ENCODE data around the gene NRG2.

NRG2 gene

DNA sequence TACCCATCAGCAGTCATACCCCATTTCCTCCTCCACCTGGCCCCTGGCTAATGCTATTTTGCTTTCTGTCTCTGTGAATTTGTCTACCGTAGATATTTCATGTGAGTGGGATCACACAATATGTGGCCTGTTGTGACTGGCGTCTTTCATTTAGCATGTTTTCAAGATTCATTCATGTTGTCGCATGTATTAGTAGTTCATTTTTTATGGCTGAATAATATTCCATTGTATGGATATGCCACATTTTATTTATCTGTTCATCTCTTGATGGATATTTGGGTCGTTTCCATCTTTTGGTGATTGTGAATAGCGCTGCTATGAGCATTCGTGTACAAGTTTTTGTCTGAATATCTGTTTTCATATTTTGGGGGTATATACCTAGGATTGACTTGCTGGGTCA, 213.6 kb downstream of the NRG2 start:
- DNase-seq, result no peak

DNA sequence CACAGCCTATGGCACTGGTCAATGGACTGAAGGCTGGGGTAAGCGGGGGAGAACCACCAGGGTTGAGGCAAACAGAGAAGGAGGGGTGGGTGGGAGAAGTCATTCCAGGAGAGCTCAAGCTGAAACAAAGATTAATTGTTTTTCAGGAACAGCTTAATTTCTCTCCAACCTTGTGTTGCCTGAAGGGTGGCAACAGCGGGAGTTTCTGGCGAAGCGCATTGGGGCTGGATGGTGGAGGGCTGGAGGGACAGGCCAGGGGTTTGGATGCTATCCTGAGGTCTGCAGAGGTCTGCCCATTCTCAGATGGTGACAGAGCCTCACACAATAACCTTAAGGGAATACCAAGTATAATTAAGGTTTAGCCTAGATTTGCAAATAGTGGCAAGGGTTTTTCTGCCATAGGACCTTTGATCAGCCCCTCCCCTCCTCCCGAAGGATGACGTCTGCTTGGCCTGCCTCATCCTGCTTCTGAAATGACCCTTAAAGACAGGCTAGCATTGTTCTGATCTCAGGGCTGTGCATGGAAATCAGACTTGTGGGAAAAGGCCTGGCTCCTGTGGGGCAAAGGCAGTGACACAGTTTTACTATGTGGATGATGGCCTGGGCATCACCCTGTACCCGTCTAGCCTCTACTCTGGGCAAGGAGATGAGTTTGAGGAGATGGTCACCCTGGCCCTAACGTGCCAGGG, 214.7 kb downstream of the NRG2 start:
- DNase-seq, result no peak

DNA sequence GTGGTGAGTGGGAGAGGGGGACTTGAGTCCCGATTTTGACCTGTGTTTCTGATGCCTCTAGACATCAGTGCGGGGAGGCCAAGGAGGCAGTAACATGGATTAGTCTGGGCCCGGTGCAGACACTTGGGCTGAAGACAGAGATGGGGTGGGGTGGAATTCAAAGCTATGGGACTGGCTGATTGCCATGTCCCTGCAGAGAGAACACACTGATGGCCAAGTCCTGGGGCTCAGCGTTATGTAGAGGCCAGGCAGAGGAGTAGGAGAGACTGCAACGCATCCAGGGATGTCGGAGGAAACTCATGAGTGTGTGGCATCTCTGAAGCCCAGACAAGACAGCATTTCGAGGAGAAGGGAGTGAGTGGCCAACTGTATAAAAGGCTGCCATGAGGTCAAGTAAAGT, 217.4 kb downstream of the NRG2 start:
- no peak for DNase-seq

DNA sequence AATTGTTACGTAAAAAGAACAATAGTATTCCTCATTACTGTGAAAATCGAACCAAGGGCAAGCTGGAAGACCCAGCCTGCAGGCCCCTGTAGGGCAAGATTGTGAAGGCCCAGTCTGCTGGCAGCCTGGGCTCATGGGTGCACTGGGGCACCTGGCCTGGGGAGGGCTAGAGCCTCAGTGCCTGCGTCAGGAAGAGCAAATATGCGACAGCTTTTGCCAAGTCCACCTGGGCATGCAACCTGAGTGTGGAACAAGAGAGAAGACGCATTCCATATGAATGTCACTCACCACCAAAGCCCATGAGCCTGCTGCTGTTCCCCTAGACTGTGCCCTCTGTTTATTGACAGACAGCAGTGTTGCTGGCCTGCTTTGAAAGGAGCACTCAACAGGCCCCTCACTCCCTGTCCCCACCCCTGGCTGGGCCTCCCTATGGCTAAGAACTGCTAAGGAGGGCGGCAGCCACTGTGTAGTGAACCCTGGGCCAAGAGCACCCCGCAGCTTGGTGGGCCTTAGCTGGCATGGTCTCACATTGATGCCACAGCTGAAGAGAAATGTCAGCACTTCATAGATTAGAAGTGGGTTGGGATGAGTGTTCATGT, 219.2 kb downstream of the NRG2 start:
- DNase-seq, result no peak

DNA sequence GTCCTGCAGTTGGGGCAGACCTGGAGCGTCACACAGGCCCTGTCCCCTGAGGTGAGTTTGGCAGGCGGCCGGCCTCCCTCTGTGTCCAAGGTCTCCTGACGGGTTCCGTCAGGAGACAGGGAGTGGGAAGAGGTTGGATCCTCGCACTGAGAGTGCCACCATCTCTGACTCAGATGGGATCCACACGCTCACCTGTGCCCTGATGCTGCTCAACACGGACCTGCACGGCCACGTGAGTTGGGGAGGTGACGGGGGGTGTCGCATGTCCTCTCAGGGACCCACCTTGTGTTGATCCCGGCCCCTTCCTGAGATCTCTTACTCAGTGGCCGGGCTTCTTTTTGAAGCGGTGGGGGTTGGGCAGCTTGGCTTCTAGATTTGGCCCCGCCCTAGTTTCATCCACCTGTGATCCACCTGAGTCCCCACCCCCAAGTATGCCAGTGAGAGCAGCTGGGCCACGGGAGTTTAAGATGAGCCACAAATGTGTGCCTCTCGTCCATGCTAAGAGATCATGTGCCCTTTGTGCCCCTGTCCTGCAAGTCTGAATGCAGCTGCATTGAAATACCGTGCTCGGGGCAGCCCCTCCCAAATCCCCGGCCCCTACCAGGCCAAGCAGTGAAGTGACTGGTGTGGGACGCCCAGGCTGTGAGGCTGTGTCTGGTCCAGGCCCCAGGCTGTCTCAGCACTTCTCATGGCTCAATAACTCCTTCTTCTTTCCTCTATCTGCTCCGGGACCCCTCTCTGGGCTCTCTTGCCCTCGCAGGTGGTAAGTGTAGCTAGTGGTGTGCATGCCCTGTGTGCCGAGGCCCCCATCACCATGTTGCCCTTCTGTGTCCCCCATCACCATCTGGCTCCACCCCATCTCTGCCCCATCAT, 220.3 kb downstream of the NRG2 start:
- DNase-seq, result no peak

DNA sequence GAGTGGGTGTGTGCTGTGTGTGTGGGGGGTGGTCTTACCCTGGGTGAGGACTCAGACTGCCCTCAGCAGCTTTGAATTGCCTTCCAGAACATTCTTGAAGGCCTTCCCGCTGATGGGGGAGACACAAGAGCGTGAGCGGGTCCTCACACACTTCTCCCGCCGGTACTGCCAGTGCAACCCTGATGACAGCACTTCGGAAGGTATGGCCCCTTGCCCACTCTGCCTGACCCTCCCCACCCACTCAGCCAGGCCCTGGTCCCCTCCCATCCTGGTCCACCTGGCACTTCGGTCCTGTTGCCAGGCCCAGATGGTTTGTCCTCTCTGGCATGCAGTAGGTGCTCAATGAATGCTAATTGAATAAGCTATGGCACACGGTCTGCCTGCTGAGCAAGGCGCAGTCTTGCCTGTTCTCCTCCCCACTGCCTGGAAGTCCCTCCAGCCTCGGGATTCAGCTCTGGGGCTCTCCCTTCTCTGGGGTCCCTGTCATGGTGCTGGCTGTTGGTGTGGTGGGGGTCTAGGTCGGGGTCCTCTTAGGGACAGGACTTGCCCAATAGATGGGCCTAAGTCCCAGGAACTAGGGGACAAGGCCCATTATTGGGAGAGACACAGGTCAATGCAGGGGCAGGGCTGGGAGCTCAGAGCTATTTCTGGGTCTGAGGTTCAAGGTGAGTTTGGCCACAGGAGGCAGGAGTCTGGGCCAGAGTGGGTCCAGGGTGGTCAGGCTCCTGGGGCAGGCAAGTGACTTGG, 221.1 kb downstream of the NRG2 start:
- DNase-seq, result no peak

DNA sequence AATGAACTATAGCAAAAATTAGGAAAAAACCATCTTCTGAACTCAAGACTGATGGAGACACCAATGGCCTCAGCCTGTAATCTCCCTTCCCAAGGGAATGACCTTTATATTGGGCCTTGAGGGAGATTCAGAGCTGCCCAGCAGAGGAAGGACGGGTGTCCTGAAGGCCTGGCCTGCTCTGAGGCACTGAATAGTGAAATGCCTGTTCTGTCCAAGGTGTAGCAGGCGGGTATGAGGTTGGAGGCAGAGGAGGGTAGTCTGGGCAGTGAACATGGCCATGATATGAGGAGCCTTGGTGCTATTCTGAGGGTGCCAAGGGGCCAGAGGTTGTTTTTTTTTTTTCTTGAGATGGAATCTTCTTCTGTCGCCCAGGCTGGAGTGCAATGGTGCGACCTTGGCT, 222.5 kb downstream of the NRG2 start:
- no peak for DNase-seq

DNA sequence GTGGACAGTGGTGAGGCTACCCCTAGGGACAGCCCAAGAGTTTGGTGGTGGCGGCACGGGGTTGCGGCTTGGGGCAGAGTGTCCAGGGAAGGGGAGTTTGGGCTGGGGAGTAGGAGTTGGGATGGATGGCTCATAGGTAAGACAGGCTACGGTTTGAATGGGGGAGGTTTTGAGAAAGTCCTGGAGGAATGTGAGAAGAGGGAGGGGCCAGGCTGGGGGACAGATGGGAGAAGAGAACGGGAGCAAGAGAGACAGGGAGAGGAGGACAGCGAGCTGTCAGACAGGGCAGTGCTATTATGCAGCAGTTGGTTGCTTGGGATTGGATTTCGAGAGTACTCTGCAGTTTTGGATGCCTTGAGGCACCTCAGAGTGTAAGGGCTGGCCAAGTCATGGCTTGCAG, 223.0 kb downstream of the NRG2 start:
- DNase-seq, result no peak

DNA sequence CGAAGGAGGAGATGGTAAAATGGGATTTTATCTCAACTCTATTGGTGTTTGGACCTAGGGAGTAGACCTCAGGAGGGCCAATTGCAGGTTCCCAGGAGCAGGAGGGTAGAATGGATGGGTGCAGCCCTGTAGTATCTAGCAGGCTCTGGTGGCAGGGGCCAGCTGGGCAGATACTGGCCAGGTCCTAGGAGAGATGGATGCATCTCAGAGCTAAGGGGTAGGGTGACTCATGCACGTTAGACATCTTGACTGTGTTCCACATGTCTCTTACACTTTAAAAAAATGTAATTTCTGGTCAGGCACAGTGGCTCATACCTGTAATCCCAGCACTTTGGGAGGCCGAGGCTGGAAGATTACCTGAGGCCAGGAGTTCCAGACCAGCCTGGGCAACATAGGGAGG, 225.1 kb downstream of the NRG2 start:
- no peak for DNase-seq

DNA sequence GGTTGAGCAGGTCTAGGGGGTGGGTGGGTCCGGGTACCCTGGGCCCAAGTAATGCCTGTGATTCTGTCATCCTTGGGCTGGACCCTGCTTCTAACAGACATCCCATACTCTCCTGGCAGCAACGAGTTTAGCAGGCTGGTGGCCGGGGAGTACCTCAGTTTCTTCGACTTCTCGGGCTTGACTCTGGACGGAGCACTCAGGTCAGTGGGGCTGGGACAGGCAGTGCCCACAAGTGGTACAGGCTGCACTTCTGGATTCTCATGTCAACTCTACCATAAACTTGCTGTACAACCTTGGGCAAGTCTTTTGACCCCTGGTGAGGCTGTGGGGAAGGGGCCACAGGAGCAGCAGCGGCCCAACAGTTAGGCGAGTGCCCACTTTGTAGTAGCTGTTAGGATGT, 225.7 kb downstream of the NRG2 start:
- no peak for DNase-seq

DNA sequence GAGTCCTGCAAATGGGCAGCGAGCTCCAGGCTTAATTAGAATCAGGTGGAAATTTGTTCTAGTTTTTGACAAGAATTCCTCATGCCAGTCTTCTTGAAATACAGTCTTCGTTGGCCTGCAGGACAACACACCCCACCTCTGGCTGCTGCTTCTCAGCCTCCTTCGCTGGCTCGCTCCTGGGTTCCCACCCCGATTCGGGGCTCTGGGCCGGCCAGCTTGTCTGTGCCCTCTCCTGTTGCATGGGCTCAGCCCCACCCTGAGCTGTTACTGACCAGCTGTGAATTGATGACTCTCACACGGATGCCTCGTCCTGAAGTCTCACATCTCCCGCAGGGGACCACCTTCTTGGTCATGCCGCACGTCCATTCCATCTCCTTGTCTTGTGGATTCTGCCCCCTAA, 226.5 kb downstream of the NRG2 start:
- no peak for DNase-seq

DNA sequence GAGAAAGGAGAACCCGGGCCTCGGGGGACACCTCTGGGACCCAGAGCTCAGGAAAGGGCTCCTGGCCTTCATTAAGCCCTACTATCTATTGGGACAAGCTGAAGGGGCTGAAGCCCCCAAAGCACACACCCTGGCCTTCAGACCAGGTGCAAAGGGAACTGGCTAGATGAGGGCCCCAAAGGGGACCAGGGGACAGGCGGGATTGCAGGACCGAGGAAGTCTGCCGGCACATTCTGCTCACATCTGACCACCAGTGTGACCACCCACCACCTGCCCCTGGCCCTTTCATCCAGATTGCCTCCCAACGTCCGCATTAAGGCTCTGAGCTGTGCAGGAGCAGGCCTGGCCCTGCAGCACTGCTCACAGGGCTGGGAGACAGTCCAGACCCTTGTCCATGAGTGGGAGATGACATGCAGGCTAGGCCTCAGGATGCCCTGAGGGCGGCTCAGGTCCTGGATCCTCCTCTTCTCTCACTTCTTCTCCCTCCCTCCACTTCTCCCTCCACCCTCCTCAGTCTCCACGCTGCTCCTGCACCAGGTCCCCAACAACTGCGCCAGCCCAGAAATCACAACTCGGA, 228.3 kb downstream of the NRG2 start:
- DNase-seq, result no peak

DNA sequence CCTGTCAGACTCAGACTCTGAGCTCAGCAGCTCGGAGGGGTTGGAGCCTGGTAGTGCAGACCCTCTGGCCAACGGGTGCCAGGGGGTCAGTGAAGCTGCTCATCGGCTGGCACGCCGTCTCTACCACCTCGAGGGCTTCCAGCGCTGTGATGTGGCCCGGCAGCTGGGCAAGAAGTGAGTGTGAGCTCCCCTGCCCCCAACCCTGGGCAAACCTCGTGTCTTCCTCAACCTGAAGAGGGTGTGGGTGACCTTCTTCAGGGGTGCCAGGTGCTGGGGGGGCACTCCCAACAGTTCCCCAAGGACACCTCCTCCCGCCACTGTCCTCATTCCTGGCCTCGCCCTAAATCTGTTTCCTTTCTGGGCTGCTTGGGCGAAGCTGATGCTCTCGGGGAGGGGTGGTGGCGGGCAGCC, 228.9 kb downstream of the NRG2 start:
- no peak for DNase-seq

DNA sequence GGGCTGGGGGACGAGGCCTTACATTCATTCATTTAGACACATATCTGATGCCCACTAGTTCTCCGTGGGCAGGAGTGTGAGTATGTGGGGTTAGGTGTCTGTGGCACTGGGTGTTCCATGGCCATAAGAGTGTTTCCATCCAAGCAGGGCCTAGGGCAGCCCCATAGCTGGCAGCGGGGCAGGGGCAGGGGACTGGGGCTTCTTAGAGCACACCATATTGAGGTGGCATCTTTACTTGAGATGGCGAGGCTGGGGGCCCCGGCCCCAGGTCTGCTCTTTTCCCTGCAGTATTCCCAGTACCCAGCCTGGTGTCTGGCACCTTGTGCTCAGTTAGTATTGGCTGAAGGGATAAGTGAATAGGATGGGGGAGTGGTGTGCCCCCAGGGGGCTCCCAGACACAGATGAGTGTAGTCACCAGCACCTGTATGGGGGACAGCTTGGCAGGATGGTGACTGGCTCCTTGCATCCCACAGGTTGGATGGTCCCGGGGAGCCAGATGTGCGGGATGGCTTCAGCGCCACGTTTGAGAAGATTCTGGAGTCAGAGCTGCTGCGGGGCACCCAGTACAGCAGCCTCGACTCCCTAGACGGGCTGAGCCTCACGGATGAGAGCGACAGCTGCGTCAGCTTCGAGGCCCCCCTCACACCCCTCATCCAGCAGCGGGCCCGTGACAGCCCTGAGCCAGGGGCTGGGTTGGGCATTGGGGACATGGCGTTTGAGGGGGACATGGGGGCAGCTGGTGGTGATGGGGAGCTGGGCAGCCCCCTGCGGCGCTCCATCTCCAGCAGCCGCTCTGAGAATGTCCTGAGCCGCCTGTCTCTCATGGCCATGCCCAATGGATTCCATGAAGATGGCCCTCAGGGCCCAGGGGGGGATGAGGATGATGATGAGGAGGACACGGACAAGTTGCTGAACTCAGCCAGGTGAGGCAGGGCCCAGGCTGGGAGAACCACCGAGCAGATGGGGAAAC, 230.0 kb downstream of the NRG2 start:
- no peak for DNase-seq

DNA sequence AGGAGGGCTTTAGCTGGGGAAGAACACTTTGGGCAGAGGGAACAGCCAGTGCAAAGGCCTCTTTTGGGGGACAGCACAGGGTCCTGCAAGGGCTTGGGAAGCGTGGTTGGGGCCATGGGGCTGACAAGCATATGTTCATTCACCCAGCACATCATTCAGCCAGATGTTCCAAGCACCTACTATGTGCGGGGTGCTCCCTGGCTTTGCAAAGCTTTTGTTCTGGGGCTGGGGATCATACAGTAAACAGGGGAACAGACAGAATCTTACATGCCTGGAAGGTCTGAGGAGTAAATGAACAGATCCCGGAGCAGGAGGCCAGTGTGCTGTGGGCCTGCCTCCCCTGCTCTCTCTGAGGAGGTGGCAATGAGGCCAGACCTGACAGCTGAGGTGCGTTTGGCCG, 230.8 kb downstream of the NRG2 start:
- DNase-seq, result no peak

DNA sequence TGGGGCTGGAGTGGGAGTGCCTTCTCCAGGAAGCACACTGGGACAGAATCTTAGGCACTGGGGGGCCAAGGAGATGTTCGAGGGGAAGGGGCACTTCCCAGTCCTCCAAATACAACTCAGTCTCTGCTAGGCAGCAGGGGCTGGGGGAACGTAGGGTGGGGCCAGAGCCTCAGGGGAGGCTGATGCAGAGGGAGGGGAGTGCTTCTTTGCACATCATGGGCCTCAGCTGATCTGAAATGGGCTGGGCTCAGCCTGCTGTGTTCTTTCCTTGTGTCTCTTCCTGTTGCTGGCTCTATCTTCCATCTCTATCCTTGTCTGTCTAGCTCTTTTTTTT, 231.9 kb downstream of the NRG2 start:
- DNase-seq, result no peak

DNA sequence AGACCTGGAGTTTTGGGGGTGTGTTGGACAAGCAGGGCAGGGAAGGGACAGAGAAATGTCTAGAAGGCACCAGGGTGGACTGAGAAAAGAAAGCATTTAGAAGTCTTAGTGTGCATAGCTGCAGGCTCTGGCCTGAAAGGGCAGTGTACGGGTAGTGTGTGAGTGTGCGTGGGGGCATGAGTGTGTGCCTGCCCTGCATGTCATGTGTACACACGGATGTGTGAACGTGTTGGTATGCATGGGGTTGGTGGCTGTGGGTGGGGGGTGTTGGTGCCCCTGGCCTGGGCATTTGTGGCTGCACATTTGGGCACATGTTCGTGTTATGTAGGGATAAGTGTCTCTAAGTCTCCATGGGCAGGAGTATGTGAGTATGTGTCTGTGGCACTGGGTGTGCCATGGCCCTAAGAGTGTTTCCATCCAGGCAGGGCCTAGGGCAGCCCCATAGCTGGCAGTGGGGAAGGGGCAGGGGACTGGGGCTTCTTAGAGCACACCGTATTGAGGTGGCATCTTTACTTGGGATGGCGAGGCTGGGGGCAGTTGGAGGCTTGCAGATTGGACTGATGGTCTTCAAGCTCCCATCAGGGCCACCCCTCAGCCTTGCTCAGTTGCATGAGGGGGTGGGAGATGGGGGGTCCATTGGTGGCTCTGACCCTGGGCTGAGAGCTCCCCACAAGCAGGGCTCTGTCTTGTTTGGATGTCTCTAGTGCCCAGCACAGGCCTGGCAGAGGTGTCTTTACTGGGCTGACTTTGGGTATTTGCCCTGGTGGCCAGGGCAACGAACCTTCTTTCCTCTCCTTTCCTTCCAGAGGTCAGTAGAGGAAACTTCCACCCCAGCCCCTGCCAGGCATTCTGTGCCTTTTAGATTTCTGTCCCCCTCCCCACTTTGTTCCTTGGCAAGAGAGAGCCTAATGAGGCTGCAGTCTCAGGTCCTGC, 232.5 kb downstream of the NRG2 start:
- no peak for DNase-seq

DNA sequence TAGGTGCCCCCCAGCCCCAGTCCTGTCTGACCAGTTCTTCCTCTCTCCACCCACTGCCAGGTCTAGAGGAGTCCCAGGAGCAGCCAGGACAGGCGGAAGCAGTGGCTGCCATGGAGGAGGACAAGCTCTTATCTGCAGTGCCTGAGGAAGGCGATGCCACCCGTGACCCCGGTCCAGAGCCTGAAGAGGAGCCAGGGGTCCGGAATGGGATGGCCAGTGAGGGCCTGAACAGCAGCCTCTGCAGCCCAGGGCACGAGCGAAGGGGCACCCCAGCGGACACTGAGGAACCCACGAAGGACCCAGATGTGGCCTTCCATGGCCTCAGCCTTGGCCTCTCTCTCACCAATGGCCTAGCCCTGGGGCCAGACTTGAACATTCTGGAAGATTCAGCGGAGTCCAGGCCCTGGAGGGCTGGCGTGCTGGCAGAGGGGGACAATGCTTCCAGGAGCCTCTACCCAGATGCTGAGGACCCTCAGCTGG, 233.7 kb downstream of the NRG2 start:
- no peak for DNase-seq

DNA sequence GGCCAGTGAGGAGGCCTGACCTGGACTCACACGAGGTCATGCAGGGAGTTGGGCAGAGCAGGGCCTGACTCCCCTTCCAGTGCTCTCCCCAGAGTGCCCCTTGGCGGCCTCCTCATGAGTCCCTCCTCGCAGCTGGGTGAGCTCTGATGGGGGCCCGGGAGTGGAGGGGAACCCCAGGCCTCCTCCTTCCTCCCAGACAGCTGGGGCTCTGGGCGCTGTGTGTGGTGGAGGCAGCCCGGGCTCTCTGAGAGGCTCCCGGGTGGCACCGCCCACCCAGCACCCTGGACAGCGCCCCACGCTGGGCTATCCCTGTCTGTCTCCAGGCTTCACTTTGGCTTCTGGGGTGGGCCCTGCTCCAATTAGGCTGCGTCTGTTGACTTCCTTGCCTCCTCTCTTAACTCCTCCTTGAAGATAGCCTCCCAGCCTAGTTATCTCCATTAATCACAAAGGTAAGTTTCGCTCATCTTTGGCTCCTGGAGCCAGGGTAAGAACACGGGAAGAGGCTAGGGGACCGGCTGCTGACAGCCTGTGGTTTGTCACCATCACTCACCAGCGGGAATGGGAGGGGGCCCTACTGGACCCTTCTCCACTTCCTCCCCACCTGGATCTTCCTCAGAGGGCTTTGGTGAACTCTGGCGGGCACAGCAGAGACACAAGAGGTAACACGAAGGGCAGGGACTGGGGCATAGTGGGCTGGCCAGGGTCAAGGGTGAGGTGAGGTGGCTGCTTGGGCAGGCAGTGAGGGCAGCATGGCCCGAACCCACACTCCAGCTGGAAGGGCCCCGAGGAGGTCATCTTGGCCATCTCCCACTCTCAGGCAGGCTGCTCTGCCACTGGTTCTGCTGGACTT, 234.4 kb downstream of the NRG2 start:
- no peak for DNase-seq

DNA sequence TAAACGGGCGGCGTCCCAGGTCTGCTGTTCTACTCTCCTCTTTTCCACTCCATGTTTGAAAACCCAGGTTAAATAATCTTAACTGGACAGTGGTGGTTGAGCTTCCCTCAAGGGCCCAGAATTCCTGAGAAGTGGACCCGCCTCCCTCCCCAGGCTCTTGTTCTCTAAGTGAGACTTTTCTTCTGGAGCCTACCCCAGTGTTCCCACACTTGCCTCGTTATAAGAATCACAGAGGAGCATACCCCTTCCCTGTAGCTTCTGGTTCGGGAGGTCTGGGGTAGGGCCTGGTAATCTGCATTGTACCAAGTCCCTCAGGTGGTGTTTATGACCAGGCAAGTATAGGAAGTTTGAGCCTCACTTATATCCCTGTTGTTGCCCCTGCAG, 235.5 kb downstream of the NRG2 start:
- no peak for DNase-seq
